Measurements from ENCODE around the gene PPP6C.
"Not testable (repeated sequence)": the region's sequence is repeated elsewhere in the genome, so short reads cannot be mapped to it uniquely, and the experiment has no call there.

GRCh38 chr9:125224858-125225257 is 35.3 kb upstream of the PPP6C start:
- not testable (repeated sequence) for TF ChIP-seq CTCF (IDR thresholded peaks at IDR 0.05; ENCODE audit: extremely low read depth in 1 of 2, insufficient read depth in 1 of 2, low read depth in 1 of 2, low read length in 2 of 2); POLR2AphosphoS5 (IDR thresholded peaks at IDR 0.05; ENCODE audit: insufficient read depth, low read depth, low read length); EZH2 (IDR thresholded peaks at IDR 0.05; ENCODE audit: borderline replicate concordance, low read depth, low read length, severe bottlenecking); POLR2A (IDR thresholded peaks at IDR 0.05; ENCODE audit: low read depth, low read length); GATA2 (IDR thresholded peaks at IDR 0.05; ENCODE audit: insufficient read depth, insufficient read length, low read depth, low read length)
